GM12865 (cell line): ENCODE data around the gene SCN5A.

Source experiments
- DNase-seq: peaks from one replicate; pipeline ENCODE4 v3.0.0; 2010; ENCODE audit warnings: low read depth
- H3K4me3 ChIP-seq: 2 replicates; pipeline ENCODE4 v1.5.1; 2011; ENCODE audit warnings: mild to moderate bottlenecking, low read depth, low read length, control low read depth
- TF ChIP-seq, protein P1 (sequence below): IDR thresholded peaks from 2 replicates; pipeline ENCODE4 v1.5.1; 2011; ENCODE audit warnings: low read length, control low read depth, low read depth, inconsistent platforms; ENCODE audit not compliant: insufficient read depth; ENCODE audit errors: missing control alignments

The SCN5A gene

DNA sequence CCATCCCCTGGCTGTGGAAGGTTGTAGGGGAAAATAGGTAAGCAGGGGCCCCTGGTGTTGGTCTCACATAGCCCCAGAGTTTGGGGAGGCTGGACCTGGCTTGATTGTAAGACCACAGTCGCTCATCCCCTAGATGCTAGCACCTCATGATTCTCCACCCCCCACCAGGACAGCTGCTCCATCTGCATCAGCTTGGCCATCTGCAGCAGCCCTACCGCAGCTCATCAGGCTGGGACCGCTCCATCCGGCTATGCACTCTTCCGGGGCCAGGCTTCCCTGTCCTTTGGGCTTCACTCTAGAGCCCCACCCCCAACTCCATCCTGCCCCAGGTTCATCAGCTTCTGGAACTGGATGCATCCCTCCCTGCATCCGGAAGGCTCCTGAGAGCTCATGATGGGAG is 12.6 kb downstream of the SCN5A start:
- DNase-seq, result no peak
- H3K4me3 ChIP-seq, result no peak overlapping the region
- TF ChIP-seq, protein P1, sequence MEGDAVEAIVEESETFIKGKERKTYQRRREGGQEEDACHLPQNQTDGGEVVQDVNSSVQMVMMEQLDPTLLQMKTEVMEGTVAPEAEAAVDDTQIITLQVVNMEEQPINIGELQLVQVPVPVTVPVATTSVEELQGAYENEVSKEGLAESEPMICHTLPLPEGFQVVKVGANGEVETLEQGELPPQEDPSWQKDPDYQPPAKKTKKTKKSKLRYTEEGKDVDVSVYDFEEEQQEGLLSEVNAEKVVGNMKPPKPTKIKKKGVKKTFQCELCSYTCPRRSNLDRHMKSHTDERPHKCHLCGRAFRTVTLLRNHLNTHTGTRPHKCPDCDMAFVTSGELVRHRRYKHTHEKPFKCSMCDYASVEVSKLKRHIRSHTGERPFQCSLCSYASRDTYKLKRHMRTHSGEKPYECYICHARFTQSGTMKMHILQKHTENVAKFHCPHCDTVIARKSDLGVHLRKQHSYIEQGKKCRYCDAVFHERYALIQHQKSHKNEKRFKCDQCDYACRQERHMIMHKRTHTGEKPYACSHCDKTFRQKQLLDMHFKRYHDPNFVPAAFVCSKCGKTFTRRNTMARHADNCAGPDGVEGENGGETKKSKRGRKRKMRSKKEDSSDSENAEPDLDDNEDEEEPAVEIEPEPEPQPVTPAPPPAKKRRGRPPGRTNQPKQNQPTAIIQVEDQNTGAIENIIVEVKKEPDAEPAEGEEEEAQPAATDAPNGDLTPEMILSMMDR, result no peak

DNA sequence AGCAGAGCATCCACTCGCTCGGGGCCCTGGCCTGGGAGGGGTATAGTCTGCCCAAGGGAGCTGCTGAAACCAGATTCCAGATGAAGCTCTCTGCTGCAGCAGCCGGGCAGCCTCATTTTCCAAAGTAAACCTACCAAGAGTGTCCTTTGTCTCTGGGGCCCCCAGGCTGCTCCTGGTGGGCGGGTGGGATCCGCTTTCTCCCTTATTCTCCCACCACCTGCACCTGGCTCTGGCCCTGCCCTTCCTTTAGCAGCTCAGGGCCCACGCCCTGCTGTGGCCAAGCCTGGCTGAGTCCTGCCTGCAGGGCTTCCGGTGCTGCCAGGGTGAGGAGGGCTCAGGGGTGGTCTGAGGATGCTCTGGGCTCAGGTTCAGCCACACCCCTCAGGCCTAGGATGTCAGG is 13.0 kb downstream of the SCN5A start:
- no peak for DNase-seq
- TF ChIP-seq, protein P1, result no peak
- no peak overlapping the region for H3K4me3 ChIP-seq

- DNase-seq, result no peak
- TF ChIP-seq, protein P1, result no peak
- H3K4me3 ChIP-seq, result no peak overlapping the region
Measured at GRCh38 chr3:38634111-38634510, 15.4 kb downstream of the SCN5A start.

DNA sequence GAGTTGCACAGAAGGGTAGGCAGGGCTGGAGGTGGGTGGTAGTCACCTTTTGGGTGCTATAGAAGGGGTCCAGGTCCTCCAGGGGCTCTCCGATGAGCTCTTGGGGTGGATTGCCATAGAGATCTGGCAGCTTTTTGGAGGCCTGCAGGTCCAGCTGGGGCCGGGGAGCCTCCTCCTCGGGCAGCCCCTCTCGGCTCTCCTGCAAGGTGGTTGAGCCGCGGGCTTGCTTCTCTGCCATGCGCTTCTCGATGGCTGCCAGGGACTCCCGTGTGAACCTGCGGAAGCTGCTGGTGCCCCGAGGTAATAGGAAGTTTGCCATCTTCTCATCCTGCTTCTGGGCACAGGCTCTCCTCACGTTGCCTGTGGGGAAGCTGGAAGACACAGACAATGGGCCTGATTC is 16.5 kb downstream of the SCN5A start:
- DNase-seq, result no peak
- TF ChIP-seq, protein P1, result no peak
- no peak overlapping the region for H3K4me3 ChIP-seq

DNA sequence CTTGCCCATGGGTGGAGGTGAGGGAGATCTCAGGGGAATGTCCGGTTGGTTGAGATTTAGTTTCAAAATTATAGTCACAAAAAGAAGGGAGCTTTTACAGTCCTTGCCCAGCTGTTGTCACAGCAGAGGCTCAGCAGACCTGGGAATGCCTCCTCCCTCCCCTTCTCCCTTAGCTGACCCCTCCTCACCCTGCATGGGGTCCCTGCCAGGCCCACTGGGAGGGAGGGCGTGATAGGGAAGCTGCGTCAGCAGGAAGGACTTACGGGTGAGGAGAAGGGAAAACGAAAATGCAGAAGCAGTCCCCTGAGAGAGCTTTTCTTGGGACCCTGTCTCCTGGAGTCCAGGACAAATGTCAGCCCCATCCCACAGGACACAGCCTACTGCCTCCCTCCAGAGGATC is 18.9 kb downstream of the SCN5A start:
- DNase-seq, result no peak
- H3K4me3 ChIP-seq, result no peak overlapping the region
- TF ChIP-seq, protein P1, result no peak

GRCh38 chr3:38630070-38630469 is 19.4 kb downstream of the SCN5A start:
- no peak for DNase-seq
- TF ChIP-seq, protein P1, result no peak

GRCh38 chr3:38628835-38629234 is 20.7 kb downstream of the SCN5A start:
- no peak for DNase-seq
- TF ChIP-seq, protein P1, result no peak

More at GRCh38 chr3:38630070-38630469, 19.4 kb downstream of the SCN5A start:
- H3K4me3 ChIP-seq, result no peak overlapping the region

More at GRCh38 chr3:38628835-38629234, 20.7 kb downstream of the SCN5A start:
- no peak overlapping the region for H3K4me3 ChIP-seq
